Measurements from ENCODE around the gene NXPE3. TPM values are rescaled to one million over a fixed set of nuclear protein-coding genes. Genes with fewer than 3 reads are reported as not detected.

NXPE3 gene
- total and polyA plus RNA-seq, 2 of the 8 experiments (the other 6 are each of a cell fraction or from before 2014, with no cell fraction given): 10.9 to 22.7 TPM

DNA sequence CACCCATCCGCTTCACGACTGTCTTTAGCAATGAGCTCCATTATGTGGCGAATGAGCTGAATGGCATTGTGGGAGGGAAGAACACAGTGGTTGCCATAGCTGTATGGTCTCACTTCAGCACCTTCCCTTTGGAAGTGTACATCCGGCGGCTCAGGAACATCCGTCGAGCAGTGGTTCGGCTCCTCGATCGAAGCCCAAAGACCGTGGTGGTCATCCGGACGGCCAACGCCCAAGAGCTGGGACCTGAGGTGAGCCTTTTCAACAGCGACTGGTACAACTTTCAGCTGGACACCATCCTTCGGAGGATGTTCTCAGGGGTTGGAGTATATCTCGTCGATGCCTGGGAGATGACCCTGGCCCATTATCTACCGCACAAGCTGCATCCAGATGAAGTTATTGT, 42.5 kb downstream of the NXPE3 start:
- Histone ChIP-seq H3K9ac (replicated peaks in 1 of 4; ENCODE audit: extremely low read depth in 1 of 4, low read depth in 3 of 4, low read length in 3 of 4) (no peak overlapping the region), H4K91ac (replicated peaks; ENCODE audit: insufficient read length, low read length) (no peak overlapping the region), H2BK20ac (ENCODE audit: low read length) (no peak overlapping the region), H2BK5ac (ENCODE audit: low read depth, low read length) (no peak overlapping the region), H3K56ac (replicated peaks; ENCODE audit: insufficient read length, low read depth, low read length) (no peak overlapping the region), H3K79me1 (ENCODE audit: low read depth, low read length) (no peaks in the 10 kb centered on the region), H2BK12ac (ENCODE audit: low read depth, low read length) (no peak overlapping the region), H2BK15ac (ENCODE audit: low read length) (no peak overlapping the region), H3K27me3 (replicated peaks in 1 of 4; ENCODE audit: control insufficient read depth in 3 of 4, extremely low read depth in 1 of 4, insufficient read depth in 3 of 4, low read length in 3 of 4) (no peaks in the 10 kb centered on the region), H3K14ac (ENCODE audit: insufficient read length) (no peak overlapping the region), H3K18ac (ENCODE audit: extremely low read depth, low read length) (no peak overlapping the region), H3K4me3 (ENCODE audit: extremely low read depth in 1 of 4, insufficient read depth in 2 of 4, low read depth in 3 of 4, low read length in 4 of 4) (no peak overlapping the region), H3K23me2 (ENCODE audit: low read depth, low read length) (no peaks in the 10 kb centered on the region), H4K5ac (ENCODE audit: insufficient read length, low read depth, low read length) (no peak overlapping the region), H3K27ac (ENCODE audit: low read depth, low read length) (no peak overlapping the region), H3K9me3 (ENCODE audit: insufficient read depth in 2 of 2, low read depth in 1 of 2, low read length in 1 of 2) (no peaks in the 10 kb centered on the region), H3K23ac (ENCODE audit: insufficient read length) (no peak overlapping the region), H4K20me1 (replicated peaks in 1 of 2; ENCODE audit: control insufficient read depth in 1 of 2, insufficient read depth in 2 of 2, low read length in 2 of 2) (no peaks in the 10 kb centered on the region), H3K4me2 (ENCODE audit: insufficient read depth in 1 of 2, low read depth in 2 of 2, low read length in 2 of 2) (no peak overlapping the region), H3K79me2 (ENCODE audit: control insufficient read depth in 1 of 2, insufficient read depth in 2 of 2, low read length in 2 of 2) (no peaks in the 10 kb centered on the region), H3K4me1 (replicated peaks in 1 of 4; ENCODE audit: control insufficient read depth in 3 of 4, insufficient read depth in 4 of 4, low read length in 3 of 4) (no peaks in the 10 kb centered on the region), H2AK5ac (ENCODE audit: low read depth, low read length) (no peak overlapping the region), H2BK120ac (replicated peaks; ENCODE audit: low read depth, low read length) (no peak overlapping the region), H3K4ac (replicated peaks; ENCODE audit: insufficient read length, low read depth, low read length) (no peak overlapping the region), H2AFZ (ENCODE audit: low read length) (no peak overlapping the region), H4K8ac (ENCODE audit: extremely low read depth, insufficient read depth, low read length) (no peak overlapping the region), H3K36me3 (ENCODE audit: control insufficient read depth in 2 of 4, insufficient read depth in 4 of 4, low read length in 3 of 4) (peaks cover 0 to 11% (median 5%) of the 10 kb centered on the region in 4 experiments; a peak in 4 of 8 replicates)
- POLR2A ChIA-PET (ENCODE audit: partially characterized antibody): interaction anchor here (1.5 to 4.8 kb wide), 2 partner anchors 20 to 28 kb away, joined by 6 to 21 read pairs; partner anchors contain the start of gene NFKBIZ
- CTCF ChIA-PET (ENCODE audit: partially characterized antibody): interaction anchor here (0.7 to 4.0 kb wide), 6 partner anchors 9 to 404 kb away, joined by 3 to 23 read pairs (median 6); partner anchors contain the start of gene NFKBIZ
- no peak for FAIRE-seq
- 94% methylated on average over 19 of the region's 19 CpGs; no CpG with 5 or more reads in 1 of the 2 experiments for WGBS, 2 experiments (ENCODE audit: extremely low coverage in 1 of 2, insufficient coverage in 1 of 2, insufficient read length in 1 of 2, insufficient replicate concordance in 2 of 2, low coverage in 1 of 2, low lambda C conversion rate in 2 of 2, missing lambda C conversion rate in 1 of 2)
- DNase-seq (ENCODE audit: low read depth in 1 of 2, low spot score in 2 of 2): no peak
- no peak for TF ChIP-seq POLR2AphosphoS5 (IDR thresholded peaks at IDR 0.05; ENCODE audit: low read depth, low read length)
- TF ChIP-seq MAFK (IDR thresholded peaks at IDR 0.05; ENCODE audit: low read depth, low read length): no peak
- no peak for TF ChIP-seq SIRT6 (IDR thresholded peaks at IDR 0.05; ENCODE audit: low read length)
- TF ChIP-seq NRF1 (IDR thresholded peaks at IDR 0.05; ENCODE audit: low read depth, low read length): no peak
- TF ChIP-seq TBP (IDR thresholded peaks at IDR 0.05; ENCODE audit: low read depth, low read length): no peak
- no peak for TF ChIP-seq ASH2L (IDR thresholded peaks at IDR 0.05; ENCODE audit: low read length)
- no peak for TF ChIP-seq SP4 (IDR thresholded peaks at IDR 0.05; ENCODE audit: low read length)
- no peak for TF ChIP-seq USF2 (IDR thresholded peaks at IDR 0.05; ENCODE audit: low read length)
- TF ChIP-seq JUND (IDR thresholded peaks at IDR 0.05; ENCODE audit: low read length): no peak
- TF ChIP-seq POLR2A (IDR thresholded peaks at IDR 0.05; ENCODE audit: control extremely low read depth in 1 of 2, low read depth in 2 of 2, low read length in 2 of 2): no peak
- no peak for TF ChIP-seq TAF7 (optimal IDR thresholded peaks at IDR 0.05; ENCODE audit: borderline replicate concordance, low read depth, low read length)
- no peak for TF ChIP-seq CREB1 (IDR thresholded peaks at IDR 0.05)
- no peak for TF ChIP-seq ATF2 (IDR thresholded peaks at IDR 0.05; ENCODE audit: low read length)
- TF ChIP-seq RFX5 (IDR thresholded peaks at IDR 0.05; ENCODE audit: borderline replicate concordance, low read depth, low read length): no peak
